ENCODE measurements around the gene TMCO2. TPM values are rescaled to one million over a fixed set of nuclear protein-coding genes. Genes with fewer than 3 reads are reported as not detected.

The TMCO2 gene
- total and polyA plus RNA-seq, 11 donors: not detected

GRCh38 chr1:40258445-40258769, 10.7 kb downstream of the TMCO2 start:
- H3K9me3 ChIP-seq: no peaks in the 10 kb centered on the region
- intact Hi-C loops (cut with DNase I): loop anchor here in 7 of 10 donors (5.0 to 10.0 kb wide), 3 partner anchors 94 to 114 kb away; partner anchors contain the start of genes RLF (in 6 of the 7) and SMAP2 (in 1 of the 7)
- peak overlapping the region; percentile 72 to 98 (median 90) for H3K4me3 ChIP-seq
- H3K4me1 ChIP-seq: peaks cover 7 to 61% (median 43%) of the 10 kb centered on the region in 12 donors
- no peaks in the 10 kb centered on the region for H3K27me3 ChIP-seq
- ATAC-seq (no peak), DNase-seq (no peak)
- peaks cover 0 to 41% (median 34%) of the 10 kb centered on the region in 9 donors for H3K36me3 ChIP-seq
- TF ChIP-seq, protein P1, sequence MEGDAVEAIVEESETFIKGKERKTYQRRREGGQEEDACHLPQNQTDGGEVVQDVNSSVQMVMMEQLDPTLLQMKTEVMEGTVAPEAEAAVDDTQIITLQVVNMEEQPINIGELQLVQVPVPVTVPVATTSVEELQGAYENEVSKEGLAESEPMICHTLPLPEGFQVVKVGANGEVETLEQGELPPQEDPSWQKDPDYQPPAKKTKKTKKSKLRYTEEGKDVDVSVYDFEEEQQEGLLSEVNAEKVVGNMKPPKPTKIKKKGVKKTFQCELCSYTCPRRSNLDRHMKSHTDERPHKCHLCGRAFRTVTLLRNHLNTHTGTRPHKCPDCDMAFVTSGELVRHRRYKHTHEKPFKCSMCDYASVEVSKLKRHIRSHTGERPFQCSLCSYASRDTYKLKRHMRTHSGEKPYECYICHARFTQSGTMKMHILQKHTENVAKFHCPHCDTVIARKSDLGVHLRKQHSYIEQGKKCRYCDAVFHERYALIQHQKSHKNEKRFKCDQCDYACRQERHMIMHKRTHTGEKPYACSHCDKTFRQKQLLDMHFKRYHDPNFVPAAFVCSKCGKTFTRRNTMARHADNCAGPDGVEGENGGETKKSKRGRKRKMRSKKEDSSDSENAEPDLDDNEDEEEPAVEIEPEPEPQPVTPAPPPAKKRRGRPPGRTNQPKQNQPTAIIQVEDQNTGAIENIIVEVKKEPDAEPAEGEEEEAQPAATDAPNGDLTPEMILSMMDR (IDR thresholded peaks at IDR 0.05): no peak
- TF ChIP-seq POLR2A (IDR thresholded peaks at IDR 0.05): no peak
- peak overlapping the region in 11 of 12 donors; percentile 86 to 98 (median 94) for H3K27ac ChIP-seq
- whole genome bisulfite sequencing, 4 donors: 0% methylated on average over 8 to 10 of the region's 10 CpGs

- ATAC-seq (no peak), DNase-seq (no peak)
- 87 to 94% (median 91%) methylated on average over 3 of the region's 3 CpGs for WGBS, 4 donors
- no peaks in the 10 kb centered on the region for H3K9me3 ChIP-seq
- intact Hi-C loops (cut with DNase I): no loop called here
- peak overlapping the region in 5 of 12 donors; percentile 41 to 68 (median 51) for H3K27ac ChIP-seq
- H3K27me3 ChIP-seq: no peaks in the 10 kb centered on the region
- H3K4me3 ChIP-seq: no peak overlapping the region
- TF ChIP-seq, protein P1 (IDR thresholded peaks at IDR 0.05): no peak
- no peak for TF ChIP-seq POLR2A (IDR thresholded peaks at IDR 0.05)
- peaks cover 4 to 67% (median 33%) of the 10 kb centered on the region in 12 donors for H3K4me1 ChIP-seq
- H3K36me3 ChIP-seq: peaks cover 0 to 98% (median 82%) of the 10 kb centered on the region in 9 donors
These were observed 16.6 kb downstream of the TMCO2 start for GRCh38 chr1:40264354-40264781.

DNA sequence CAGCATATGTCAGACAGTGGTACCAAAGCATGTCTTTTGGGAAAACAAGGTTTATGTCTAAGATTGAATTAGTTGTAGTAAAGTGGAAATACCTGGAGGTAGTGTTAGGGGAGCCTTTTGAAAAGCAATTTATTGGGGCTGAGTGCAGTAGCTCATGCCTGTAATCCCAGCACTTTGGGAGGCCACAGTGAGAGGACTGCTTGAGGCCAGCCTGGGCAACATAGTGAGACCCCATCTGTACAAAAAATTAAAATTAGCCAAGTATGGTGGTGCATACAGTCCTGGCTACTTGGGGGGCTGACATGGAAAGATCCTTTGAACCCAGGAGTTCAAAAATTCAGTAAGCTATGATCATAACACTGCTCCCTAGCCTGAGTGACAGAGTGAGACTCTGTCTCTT, 17.6 kb downstream of the TMCO2 start:
- H3K27ac ChIP-seq: peak overlapping the region in 2 of 12 donors; percentile 14 to 72
- peak overlapping the region in 1 of 12 donors; percentile 1 for H3K4me3 ChIP-seq
- H3K36me3 ChIP-seq: peaks cover 0 to 99% (median 86%) of the 10 kb centered on the region in 9 donors
- no peaks in the 10 kb centered on the region for H3K27me3 ChIP-seq
- no peak for ATAC-seq
- DNase-seq: no peak
- peaks cover 4 to 59% (median 28%) of the 10 kb centered on the region in 12 donors for H3K4me1 ChIP-seq
- intact Hi-C loops (cut with DNase I): no loop called here
- TF ChIP-seq, protein P1 (IDR thresholded peaks at IDR 0.05): no peak
- no peak for TF ChIP-seq POLR2A (IDR thresholded peaks at IDR 0.05)
- H3K9me3 ChIP-seq: no peaks in the 10 kb centered on the region

GRCh38 chr1:40265919-40266318, 18.2 kb downstream of the TMCO2 start:
- no peak for DNase-seq
- Histone ChIP-seq H3K36me3 (peaks cover 0 to 99% (median 86%) of the 10 kb centered on the region in 9 donors), H3K4me3 (peak overlapping the region in 1 of 12 donors; percentile 34), H3K4me1 (peaks cover 4 to 56% (median 28%) of the 10 kb centered on the region in 12 donors), H3K27ac (peak overlapping the region in 8 of 12 donors; percentile 50 to 88 (median 70)), H3K27me3 (no peaks in the 10 kb centered on the region), H3K9me3 (no peaks in the 10 kb centered on the region)
- ATAC-seq: no peak
- intact Hi-C loops (cut with DNase I): no loop called here
- no peak for TF ChIP-seq POLR2A (IDR thresholded peaks at IDR 0.05)
- TF ChIP-seq, protein P1 (IDR thresholded peaks at IDR 0.05): no peak

All from heart left ventricle (tissue), 16 donors.